Adipocyte (in vitro differentiated cells): ENCODE data around the gene HOXD11.
A peak's percentile ranks its signal among the peaks of the same experiment; 100 is the strongest.

Source experiments
- DNase-seq: peaks from one replicate; pipeline ENCODE4 v3.0.0-alpha.2; 2015; ENCODE audit warnings: low read depth
- H3K27me3 ChIP-seq: replicated peaks from 2 replicates; pipeline ENCODE4 v1.7.0; 2013; ENCODE audit warnings: mild to moderate bottlenecking, low read length, moderate library complexity; ENCODE audit not compliant: control insufficient read depth, insufficient read depth
- H3K36me3 ChIP-seq: 2 replicates; pipeline ENCODE4 v1.7.0; 2013; ENCODE audit warnings: low read length, mild to moderate bottlenecking, moderate library complexity; ENCODE audit not compliant: control insufficient read depth, insufficient read depth, severe bottlenecking
- H3K4me1 ChIP-seq: 2 replicates; pipeline ENCODE4 v1.7.0; 2013; ENCODE audit warnings: mild to moderate bottlenecking, low read length, moderate library complexity; ENCODE audit not compliant: control insufficient read depth, insufficient read depth
- H3K4me3 ChIP-seq: 2 replicates; pipeline ENCODE4 v1.7.0; 2013; ENCODE audit warnings: mild to moderate bottlenecking, low read length, moderate library complexity
- H3K9ac ChIP-seq: 2 replicates; pipeline ENCODE4 v1.7.0; 2013; ENCODE audit warnings: mild to moderate bottlenecking, low read length, moderate library complexity
- H3K9me3 ChIP-seq: 2 replicates; pipeline ENCODE4 v1.7.0; 2013; ENCODE audit warnings: mild to moderate bottlenecking, low read length, moderate library complexity; ENCODE audit not compliant: control insufficient read depth

The HOXD11 gene

GRCh38 chr2:176090862-176091261 is 16.2 kb upstream of the HOXD11 start:
- no peak overlapping the region for H3K9ac ChIP-seq
- DNase-seq: no peak
- no peaks in the 10 kb centered on the region for H3K36me3 ChIP-seq
- H3K27me3 ChIP-seq: peaks cover 90% of the 10 kb centered on the region
- H3K4me3 ChIP-seq: no peak overlapping the region
- peaks cover 9% of the 10 kb centered on the region for H3K9me3 ChIP-seq
- H3K4me1 ChIP-seq: peaks cover 3% of the 10 kb centered on the region

GRCh38 chr2:176091329-176092258 is 15.5 kb upstream of the HOXD11 start:
- H3K9ac ChIP-seq: no peak overlapping the region
- H3K9me3 ChIP-seq: peaks cover 9% of the 10 kb centered on the region
- H3K27me3 ChIP-seq: peaks cover 90% of the 10 kb centered on the region
- no peak overlapping the region for H3K4me3 ChIP-seq
- H3K4me1 ChIP-seq: peaks cover 3% of the 10 kb centered on the region
- H3K36me3 ChIP-seq: no peaks in the 10 kb centered on the region
- DNase-seq: no peak

GRCh38 chr2:176092270-176093144 is 14.6 kb upstream of the HOXD11 start, which contains the start of gene HOXD13:
HOXD13 (plus strand) TSS chr2:176092721; CDS start chr2:176092891, 170 bp downstream.
- no peaks in the 10 kb centered on the region for H3K36me3 ChIP-seq
- no peak within 1 kb of the TSS for H3K9ac ChIP-seq
- peaks cover 9% of the 10 kb centered on the region for H3K9me3 ChIP-seq
- peak; percentile 28 for DNase-seq
- peaks cover 7% of the 10 kb centered on the region for H3K4me1 ChIP-seq
- peak within 1 kb of the TSS; percentile 35 for H3K4me3 ChIP-seq
- H3K27me3 ChIP-seq: peaks cover 90% of the 10 kb centered on the region

GRCh38 chr2:176093145-176093897 is 13.8 kb upstream of the HOXD11 start:
- Histone ChIP-seq H3K4me1 (peaks cover 9% of the 10 kb centered on the region), H3K9ac (no peak overlapping the region), H3K27me3 (peaks cover 88% of the 10 kb centered on the region), H3K36me3 (no peaks in the 10 kb centered on the region), H3K4me3 (peak overlapping the region; percentile 35), H3K9me3 (peaks cover 9% of the 10 kb centered on the region)
- DNase-seq: peak; percentile 11

GRCh38 chr2:176093898-176094249 is 13.2 kb upstream of the HOXD11 start:
- peaks cover 9% of the 10 kb centered on the region for H3K4me1 ChIP-seq
- no peak for DNase-seq
- H3K36me3 ChIP-seq: no peaks in the 10 kb centered on the region
- no peak overlapping the region for H3K4me3 ChIP-seq
- H3K27me3 ChIP-seq: peaks cover 88% of the 10 kb centered on the region
- H3K9ac ChIP-seq: no peak overlapping the region
- H3K9me3 ChIP-seq: peaks cover 9% of the 10 kb centered on the region

GRCh38 chr2:176094349-176094748 is 12.7 kb upstream of the HOXD11 start:
- H3K4me3 ChIP-seq: no peak overlapping the region
- no peak for DNase-seq
- peaks cover 10% of the 10 kb centered on the region for H3K9me3 ChIP-seq
- peaks cover 9% of the 10 kb centered on the region for H3K4me1 ChIP-seq
- H3K36me3 ChIP-seq: no peaks in the 10 kb centered on the region
- H3K27me3 ChIP-seq: peaks cover 88% of the 10 kb centered on the region
- H3K9ac ChIP-seq: no peak overlapping the region

GRCh38 chr2:176095421-176095820 is 11.7 kb upstream of the HOXD11 start:
- Histone ChIP-seq H3K4me1 (peaks cover 9% of the 10 kb centered on the region), H3K9ac (no peak overlapping the region), H3K9me3 (peaks cover 16% of the 10 kb centered on the region), H3K36me3 (no peaks in the 10 kb centered on the region), H3K27me3 (peaks cover 89% of the 10 kb centered on the region), H3K4me3 (no peak overlapping the region)
- no peak for DNase-seq

GRCh38 chr2:176096243-176096985 is 10.7 kb upstream of the HOXD11 start:
- Histone ChIP-seq H3K4me3 (peak overlapping the region; percentile 78), H3K36me3 (no peaks in the 10 kb centered on the region), H3K9ac (no peak overlapping the region), H3K4me1 (peaks cover 9% of the 10 kb centered on the region), H3K27me3 (peaks cover 89% of the 10 kb centered on the region), H3K9me3 (peaks cover 21% of the 10 kb centered on the region)
- DNase-seq: no peak

- Histone ChIP-seq H3K36me3 (no peaks in the 10 kb centered on the region), H3K9me3 (peaks cover 21% of the 10 kb centered on the region), H3K4me3 (peak overlapping the region; percentile 78), H3K9ac (no peak overlapping the region), H3K27me3 (peaks cover 90% of the 10 kb centered on the region), H3K4me1 (peaks cover 9% of the 10 kb centered on the region)
- peak; percentile 88 for DNase-seq
These were observed 9.9 kb upstream of the HOXD11 start for GRCh38 chr2:176096986-176097819.
